Keratinocyte (primary cell): ENCODE results near the gene FOSB. TPM values are rescaled to one million over a fixed set of nuclear protein-coding genes. Genes with fewer than 3 reads are reported as not detected.

ENCODE experiments used
- DNase-seq: peaks from one replicate; pipeline ENCODE4 v3.0.0-alpha.2; 2011; ENCODE audit warnings: low read depth, missing footprints, low spot score
- FAIRE-seq: peaks from 2 replicates; lab custom pipeline; 2011; peaks lifted over from hg19 to GRCh38; lab: Jason Lieb, UNC
- H2AFZ ChIP-seq: 2 replicates; pipeline ENCODE4 v1.6.0; 2012; ENCODE audit warnings: low read length, control low read depth, inconsistent platforms; ENCODE audit not compliant: control insufficient read depth
- H3K27ac ChIP-seq: 2 replicates; pipeline ENCODE4 v1.5.1; 2011; ENCODE audit warnings: low read length; ENCODE audit not compliant: control insufficient read depth, insufficient read depth
- H3K27me3 ChIP-seq: 3 replicates; pipeline ENCODE4 v1.6.0; 2011; ENCODE audit warnings: low read length; ENCODE audit not compliant: control insufficient read depth, insufficient read depth; ENCODE audit errors: extremely low read depth
- H3K36me3 ChIP-seq, 2 experiments: 2 replicates in 1 of 2; 3 replicates in 1 of 2; pipeline ENCODE4 v1.5.1; 2011; ENCODE audit warnings: low read length in 2 of 2, mild to moderate bottlenecking in 1 of 2; ENCODE audit not compliant: control insufficient read depth in 2 of 2, insufficient read depth in 2 of 2; ENCODE audit errors: extremely low read depth in 1 of 2
- H3K4me1 ChIP-seq: 3 replicates; pipeline ENCODE4 v1.5.1; 2011; ENCODE audit warnings: low read length; ENCODE audit not compliant: control insufficient read depth, insufficient read depth; ENCODE audit errors: extremely low read depth
- H3K4me2 ChIP-seq: 3 replicates; pipeline ENCODE4 v1.6.0; 2011; ENCODE audit warnings: low read depth, low read length; ENCODE audit not compliant: control insufficient read depth, insufficient read depth; ENCODE audit errors: extremely low read depth
- H3K4me3 ChIP-seq, 3 experiments: fragments of 200-600 bp in 1 of 3; sonication (generic) in 1 of 3; 2 replicates in 2 of 3; 3 replicates in 1 of 3; pipeline ENCODE4 v1.5.1; 2011 to 2016; ENCODE audit warnings: low read length in 3 of 3, mild to moderate bottlenecking in 3 of 3, control low read depth in 2 of 3, inconsistent platforms in 1 of 3, low read depth in 1 of 3, mixed read lengths in 1 of 3, mixed run types in 1 of 3, moderate library complexity in 1 of 3; ENCODE audit not compliant: control insufficient read depth in 2 of 3, insufficient read depth in 2 of 3; ENCODE audit errors: extremely low read depth in 1 of 3
- H3K79me2 ChIP-seq: 2 replicates; pipeline ENCODE4 v1.6.0; 2012; ENCODE audit warnings: low read length; ENCODE audit not compliant: control insufficient read depth, insufficient read depth
- H3K9ac ChIP-seq: 3 replicates; pipeline ENCODE4 v1.6.0; 2011; ENCODE audit warnings: low read length; ENCODE audit not compliant: control insufficient read depth, insufficient read depth; ENCODE audit errors: extremely low read depth
- H3K9me1 ChIP-seq: 3 replicates; pipeline ENCODE4 v1.6.0; 2011; ENCODE audit warnings: low read length; ENCODE audit not compliant: control insufficient read depth, insufficient read depth; ENCODE audit errors: extremely low read depth
- H3K9me3 ChIP-seq: 2 replicates; pipeline ENCODE4 v1.5.1; 2012; ENCODE audit warnings: low read depth, low read length; ENCODE audit not compliant: control insufficient read depth
- H4K20me1 ChIP-seq: 3 replicates; pipeline ENCODE4 v1.6.0; 2011; ENCODE audit warnings: low read length; ENCODE audit not compliant: control insufficient read depth, insufficient read depth; ENCODE audit errors: extremely low read depth
- EZH2 ChIP-seq: IDR thresholded peaks from one replicate; pipeline ENCODE4 v1.6.1; 2012; ENCODE audit warnings: inconsistent platforms, mild to moderate bottlenecking, low read length, moderate library complexity
- dilution Hi-C: fragments of 300-500 bp; cut with MboI; formaldehyde crosslinking; loops from one replicate; pipeline ENCODE4 v1.7.0; 2020; ENCODE audit warnings: low sequenced_read_pairs; ENCODE audit not compliant: extremely low pct_ligation_motif_present
- polyA plus RNA-seq, 5 experiments: library from polyadenylated mRNA; depleted of rRNA in 3 of 5; stranded (reverse) in 3 of 5; stranded (forward) in 1 of 5; unstranded in 1 of 5; fragments of >200 nt; gene quantifications; 1 replicate in 1 of 5; 2 replicates in 3 of 5; 3 replicates in 1 of 5; pipeline versions ENCODE4 v1.2.1 to v1.2.3, GENCODE V29; 2011 to 2012; ENCODE audit warnings: missing spikeins in 2 of 5, low read depth in 1 of 5, low replicate concordance in 1 of 5
- TF ChIP-seq, protein P1 (sequence below), 3 experiments: IDR thresholded peaks in 1 of 3; conservative IDR thresholded peaks in 1 of 3; optimal IDR thresholded peaks in 1 of 3; 2 replicates in 2 of 3; 3 replicates in 1 of 3; pipeline versions ENCODE3 to v1.5.1; 2011; ENCODE audit warnings: low read length in 3 of 3, mild to moderate bottlenecking in 3 of 3, moderate library complexity in 2 of 3, control low read depth in 1 of 3, inconsistent platforms in 1 of 3; ENCODE audit not compliant: insufficient read depth in 2 of 3; ENCODE audit errors: extremely low read depth in 1 of 3

The FOSB gene
- polyA plus RNA-seq, 1 donor (not counting 4 experiments of a cell fraction or from before 2014, with no cell fraction given), result 4.6 TPM

DNA sequence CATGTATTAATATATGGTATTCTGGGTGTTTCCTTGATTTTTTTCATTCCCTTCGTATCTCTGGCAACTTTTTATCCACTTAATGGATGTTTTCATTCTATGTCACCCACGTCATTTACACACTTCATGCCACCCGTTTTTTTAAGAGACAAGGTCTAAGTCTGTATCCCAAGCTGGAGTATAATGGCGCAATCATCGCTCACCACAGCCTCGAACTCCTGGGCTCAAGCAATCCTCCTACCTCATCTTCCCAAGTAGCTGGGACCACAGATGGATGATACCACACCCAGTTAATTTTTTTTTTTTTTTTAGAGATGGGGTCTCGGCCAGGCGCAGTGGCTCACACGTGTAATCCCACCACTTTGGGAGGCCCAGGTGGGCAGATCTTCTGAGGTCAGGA, 36.1 kb downstream of the FOSB start:
- H3K9me3 ChIP-seq, result no peaks in the 10 kb centered on the region
- peaks cover 0 to under 1% of the 10 kb centered on the region in 2 experiments for H3K36me3 ChIP-seq
- dilution Hi-C loops, result no loop called here

DNA sequence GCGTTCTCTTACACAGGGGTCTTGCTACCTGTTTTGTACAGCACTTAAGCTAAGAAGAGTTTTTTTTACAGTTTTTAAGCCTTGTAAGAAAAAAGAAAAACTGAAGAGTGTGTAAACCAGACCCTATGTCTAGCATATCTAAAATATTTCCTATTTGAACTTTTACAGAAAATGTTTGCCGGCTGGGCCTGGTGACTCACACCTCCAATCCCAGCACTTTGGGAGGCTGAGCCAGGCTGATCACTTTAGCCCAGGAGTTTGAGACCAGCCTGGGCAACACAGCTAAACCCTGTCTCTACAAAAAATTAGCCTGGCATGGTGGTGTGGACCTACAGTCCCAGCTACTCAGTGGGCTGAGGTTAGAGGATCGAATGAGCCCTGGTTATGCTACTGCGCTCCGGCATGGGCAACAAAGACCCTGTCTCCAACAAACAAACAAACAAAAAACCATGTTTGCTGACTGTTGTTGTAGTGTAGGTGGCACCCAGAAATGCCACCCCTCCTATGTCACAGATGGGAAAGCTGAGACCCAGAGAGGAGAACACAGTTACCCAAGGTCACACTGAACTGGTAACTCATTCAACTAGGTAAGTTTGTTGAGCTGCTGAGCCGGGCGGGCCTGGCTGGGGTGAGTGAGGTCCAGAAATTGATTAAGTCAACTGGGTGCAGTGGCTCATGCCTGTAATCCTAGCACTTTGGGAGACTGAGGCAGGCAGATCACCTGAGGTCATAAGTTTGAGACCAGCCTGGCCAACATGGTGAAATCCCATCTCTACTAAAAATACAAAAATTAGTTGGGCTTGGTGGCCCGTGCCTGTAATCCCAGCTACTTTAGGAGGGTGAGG, 37.6 kb downstream of the FOSB start:
- TF ChIP-seq, protein P1, sequence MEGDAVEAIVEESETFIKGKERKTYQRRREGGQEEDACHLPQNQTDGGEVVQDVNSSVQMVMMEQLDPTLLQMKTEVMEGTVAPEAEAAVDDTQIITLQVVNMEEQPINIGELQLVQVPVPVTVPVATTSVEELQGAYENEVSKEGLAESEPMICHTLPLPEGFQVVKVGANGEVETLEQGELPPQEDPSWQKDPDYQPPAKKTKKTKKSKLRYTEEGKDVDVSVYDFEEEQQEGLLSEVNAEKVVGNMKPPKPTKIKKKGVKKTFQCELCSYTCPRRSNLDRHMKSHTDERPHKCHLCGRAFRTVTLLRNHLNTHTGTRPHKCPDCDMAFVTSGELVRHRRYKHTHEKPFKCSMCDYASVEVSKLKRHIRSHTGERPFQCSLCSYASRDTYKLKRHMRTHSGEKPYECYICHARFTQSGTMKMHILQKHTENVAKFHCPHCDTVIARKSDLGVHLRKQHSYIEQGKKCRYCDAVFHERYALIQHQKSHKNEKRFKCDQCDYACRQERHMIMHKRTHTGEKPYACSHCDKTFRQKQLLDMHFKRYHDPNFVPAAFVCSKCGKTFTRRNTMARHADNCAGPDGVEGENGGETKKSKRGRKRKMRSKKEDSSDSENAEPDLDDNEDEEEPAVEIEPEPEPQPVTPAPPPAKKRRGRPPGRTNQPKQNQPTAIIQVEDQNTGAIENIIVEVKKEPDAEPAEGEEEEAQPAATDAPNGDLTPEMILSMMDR (optimal IDR thresholded peaks at IDR 0.05 in 1 of 3, IDR thresholded peaks at IDR 0.05 in 1 of 3, conservative IDR thresholded peaks at IDR 0.05 in 1 of 3; ENCODE audit: extremely low read depth in 1 of 3, insufficient read depth in 2 of 3, low read length in 3 of 3), result no peak
- TF ChIP-seq EZH2, result no peak
- H3K27me3 ChIP-seq, result no peaks in the 10 kb centered on the region
- peaks cover 10% of the 10 kb centered on the region for H4K20me1 ChIP-seq
- H2AFZ ChIP-seq, result no peak overlapping the region
- H3K9ac ChIP-seq, result peak overlapping the region; percentile 94
- no peaks in the 10 kb centered on the region for H3K9me3 ChIP-seq
- no peaks in the 10 kb centered on the region for H3K9me1 ChIP-seq
- H3K36me3 ChIP-seq, result peaks cover 0 to 11% of the 10 kb centered on the region in 2 experiments
- FAIRE-seq (no peak), DNase-seq (no peak)
- H3K4me3 ChIP-seq, result no peak overlapping the region
- H3K4me1 ChIP-seq, result peaks cover 25% of the 10 kb centered on the region
- H3K27ac ChIP-seq, result peak overlapping the region; percentile 95
- H3K4me2 ChIP-seq, result peak overlapping the region; percentile 100
- peaks cover 31% of the 10 kb centered on the region for H3K79me2 ChIP-seq
- dilution Hi-C loops, result no loop called here

More for the DNA sequence above, 36.1 kb downstream of the FOSB start:
- Histone ChIP-seq H3K4me3 (no peak overlapping the region), H3K9ac (no peak overlapping the region), H3K27ac (no peak overlapping the region), H3K27me3 (no peaks in the 10 kb centered on the region), H4K20me1 (no peaks in the 10 kb centered on the region), H3K4me1 (peaks cover 21% of the 10 kb centered on the region), H3K9me1 (no peaks in the 10 kb centered on the region), H3K4me2 (no peak overlapping the region), H3K79me2 (peaks cover 17% of the 10 kb centered on the region), H2AFZ (no peak overlapping the region)
- TF ChIP-seq, protein P1 (optimal IDR thresholded peaks at IDR 0.05 in 1 of 3, IDR thresholded peaks at IDR 0.05 in 1 of 3, conservative IDR thresholded peaks at IDR 0.05 in 1 of 3; ENCODE audit: extremely low read depth in 1 of 3, insufficient read depth in 2 of 3, low read length in 3 of 3), result no peak
- TF ChIP-seq EZH2, result no peak
- DNase-seq (no peak), FAIRE-seq (no peak)
